Left lung (tissue), 10 donors: ENCODE data around the gene COMMD10. TPM values are rescaled to one million over a fixed set of nuclear protein-coding genes. Genes with fewer than 3 reads are reported as not detected.

Source experiments
- ATAC-seq: fragments of 200-7000 bp; cut with Tn5 transposase; one replicate; pipeline ENCODE4 v1.9.1; 2020; ENCODE audit warnings: moderate library complexity
- DNase-seq, 4 donors: peaks; one replicate each; pipeline ENCODE4 v3.0.0-alpha.2; 2013 to 2020
- H3K27ac ChIP-seq, 2 donors: fragments of 200-600 bp; sonication (generic) in 1 of 2; one replicate each; pipeline versions ENCODE4 v1.5.0 to v1.8.0; 2020 to 2021
- H3K27me3 ChIP-seq, 2 donors: fragments of 200-600 bp; sonication (generic) in 1 of 2; one replicate each; pipeline versions ENCODE4 v1.5.0 to v1.8.0; 2020 to 2021
- H3K36me3 ChIP-seq, 2 donors: fragments of 200-600 bp; sonication (generic) in 1 of 2; one replicate each; pipeline versions ENCODE4 v1.5.0 to v1.8.0; 2020 to 2021
- H3K4me1 ChIP-seq, 2 donors: fragments of 200-600 bp; one replicate each; pipeline ENCODE4 v1.8.0; 2021
- H3K4me3 ChIP-seq, 2 donors: fragments of 200-600 bp; sonication (generic) in 1 of 2; one replicate each; pipeline versions ENCODE4 v1.5.0 to v1.8.0; 2020 to 2021; ENCODE audit warnings: mild to moderate bottlenecking in 1 of 2
- H3K9me3 ChIP-seq, 2 donors: fragments of 200-600 bp; sonication (generic) in 1 of 2; one replicate each; pipeline versions ENCODE4 v1.5.0 to v1.8.0; 2020 to 2021
- intact Hi-C, 2 donors: fragments of 100-400 bp; cut with DNase I; formaldehyde crosslinking; loops; one replicate each; pipeline versions ENCODE4 v1.11.2 to v1.14.2; 2022
- polyA plus RNA-seq, 6 donors: library from polyadenylated mRNA; unstranded; fragments of 120-200 nt; gene quantifications; one replicate each; pipeline ENCODE4 v1.2.1, GENCODE V29; 2013; ENCODE audit not compliant: insufficient read length in 6 of 6
- total RNA-seq, 2 donors: library from RNA; stranded (reverse); fragmentation: NEBNext Ultra II Directional; extraction: Animal tissue kit (Norgen Biotek cat#: 25700); gene quantifications; one replicate each; pipeline ENCODE4 v1.2.1, GENCODE V29; 2021
- TF ChIP-seq, protein P1 (sequence below), 2 donors: fragments of 200-600 bp; sonication (generic) in 1 of 2; IDR thresholded peaks; one replicate each; pipeline versions ENCODE4 v1.5.0 to v1.8.0; 2021; ENCODE audit warnings: antibody characterized with exemption in 2 of 2
- donor health status: DM: no; HTN: yes; CAD: no.
- donor health status: DM: no; HTN: no; CAD: no.

The COMMD10 gene
- total and polyA plus RNA-seq, 8 donors = 30.8 to 53.5 (median 44.0) TPM

DNA sequence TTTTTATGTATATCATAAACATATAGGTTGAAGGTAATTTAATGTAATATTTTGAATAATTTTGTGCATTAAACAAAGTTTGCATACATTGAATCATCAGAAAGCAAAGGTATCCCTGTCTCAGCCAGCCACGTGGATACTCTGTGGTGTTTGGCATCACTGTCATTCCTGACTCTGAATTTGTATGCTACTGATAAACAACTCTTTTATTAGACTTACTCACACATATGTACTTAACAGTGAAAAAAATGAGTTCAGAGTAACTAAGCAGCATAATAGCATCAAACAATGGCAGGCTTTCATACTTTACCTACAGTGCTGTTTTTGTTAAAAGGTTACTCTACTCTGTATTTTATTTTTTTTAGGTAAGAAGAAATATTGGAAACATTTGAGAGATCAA, 171.9 kb downstream of the COMMD10 start:
- peaks cover 0 to 4% of the 10 kb centered on the region in 2 donors for H3K9me3 ChIP-seq
- peaks cover 0 to 4% of the 10 kb centered on the region in 2 donors for H3K36me3 ChIP-seq
- TF ChIP-seq, protein P1, sequence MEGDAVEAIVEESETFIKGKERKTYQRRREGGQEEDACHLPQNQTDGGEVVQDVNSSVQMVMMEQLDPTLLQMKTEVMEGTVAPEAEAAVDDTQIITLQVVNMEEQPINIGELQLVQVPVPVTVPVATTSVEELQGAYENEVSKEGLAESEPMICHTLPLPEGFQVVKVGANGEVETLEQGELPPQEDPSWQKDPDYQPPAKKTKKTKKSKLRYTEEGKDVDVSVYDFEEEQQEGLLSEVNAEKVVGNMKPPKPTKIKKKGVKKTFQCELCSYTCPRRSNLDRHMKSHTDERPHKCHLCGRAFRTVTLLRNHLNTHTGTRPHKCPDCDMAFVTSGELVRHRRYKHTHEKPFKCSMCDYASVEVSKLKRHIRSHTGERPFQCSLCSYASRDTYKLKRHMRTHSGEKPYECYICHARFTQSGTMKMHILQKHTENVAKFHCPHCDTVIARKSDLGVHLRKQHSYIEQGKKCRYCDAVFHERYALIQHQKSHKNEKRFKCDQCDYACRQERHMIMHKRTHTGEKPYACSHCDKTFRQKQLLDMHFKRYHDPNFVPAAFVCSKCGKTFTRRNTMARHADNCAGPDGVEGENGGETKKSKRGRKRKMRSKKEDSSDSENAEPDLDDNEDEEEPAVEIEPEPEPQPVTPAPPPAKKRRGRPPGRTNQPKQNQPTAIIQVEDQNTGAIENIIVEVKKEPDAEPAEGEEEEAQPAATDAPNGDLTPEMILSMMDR (IDR thresholded peaks at IDR 0.05) = no peak
- ATAC-seq (no peak), DNase-seq (no peak)
- H3K27me3 ChIP-seq = no peaks in the 10 kb centered on the region
- intact Hi-C loops = no loop called here
- no peak overlapping the region for H3K27ac ChIP-seq
- H3K4me1 ChIP-seq = no peaks in the 10 kb centered on the region
- no peak overlapping the region for H3K4me3 ChIP-seq

DNA sequence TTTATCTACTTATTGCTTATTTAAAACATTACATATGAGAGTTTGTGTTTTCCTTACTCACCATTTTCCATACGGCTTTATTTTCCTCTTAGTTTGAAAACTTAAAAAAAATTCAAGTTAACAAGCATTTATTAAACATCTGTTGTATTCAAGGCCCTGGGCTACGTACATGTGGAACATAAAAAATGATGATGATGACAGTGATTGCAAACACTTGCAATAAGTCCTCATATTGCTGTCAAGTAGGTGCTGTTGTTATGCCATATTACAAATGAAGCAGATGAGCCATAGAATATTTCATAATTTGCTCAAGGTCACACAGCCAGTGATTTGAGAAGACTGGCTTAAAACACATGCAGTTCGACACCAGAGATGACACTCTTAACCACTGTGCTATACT, 180.6 kb downstream of the COMMD10 start:
- TF ChIP-seq, protein P1 (IDR thresholded peaks at IDR 0.05) = no peak
- Histone ChIP-seq H3K9me3 (peaks cover 0 to 2% of the 10 kb centered on the region in 2 donors), H3K27ac (no peak overlapping the region), H3K4me1 (no peaks in the 10 kb centered on the region), H3K27me3 (no peaks in the 10 kb centered on the region), H3K36me3 (peaks cover 0 to 4% of the 10 kb centered on the region in 2 donors), H3K4me3 (no peak overlapping the region)
- DNase-seq (no peak), ATAC-seq (no peak)
- intact Hi-C loops = no loop called here

DNA sequence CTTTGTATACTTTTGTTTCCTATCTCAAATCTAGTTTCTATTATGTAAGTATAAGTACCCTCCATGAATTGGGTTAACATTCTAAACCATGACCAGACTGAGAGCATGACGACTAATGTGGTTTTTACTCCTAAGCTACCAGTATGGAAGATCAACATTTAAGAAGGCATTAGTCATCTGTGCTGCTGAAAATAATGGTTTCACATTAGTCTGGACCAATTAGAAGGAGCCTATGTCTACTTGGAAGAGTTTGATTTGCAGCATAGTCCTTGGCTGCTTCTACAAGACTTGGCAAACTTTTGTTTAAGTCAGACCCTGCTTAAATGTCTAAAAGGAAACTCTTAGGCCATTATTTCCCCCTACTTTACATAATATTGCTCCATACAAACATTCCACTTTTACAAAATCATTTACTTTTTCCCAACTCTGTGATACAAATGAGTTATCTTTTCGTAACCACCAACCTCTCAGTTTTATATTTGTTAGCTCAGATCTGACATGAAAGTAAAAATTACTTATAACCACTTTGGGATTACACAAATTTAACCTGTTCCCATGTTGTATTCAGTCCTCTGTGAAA, 186.7 kb downstream of the COMMD10 start:
- Histone ChIP-seq H3K9me3 (peaks cover 0 to 19% of the 10 kb centered on the region in 2 donors), H3K4me1 (no peaks in the 10 kb centered on the region), H3K27me3 (no peaks in the 10 kb centered on the region), H3K36me3 (peaks cover 0 to 4% of the 10 kb centered on the region in 2 donors), H3K27ac (peak overlapping the region in 1 of 2 donors; percentile 55), H3K4me3 (no peak overlapping the region)
- no peak for DNase-seq
- TF ChIP-seq, protein P1 (IDR thresholded peaks at IDR 0.05) = no peak
- no peak for ATAC-seq
- intact Hi-C loops = no loop called here

DNA sequence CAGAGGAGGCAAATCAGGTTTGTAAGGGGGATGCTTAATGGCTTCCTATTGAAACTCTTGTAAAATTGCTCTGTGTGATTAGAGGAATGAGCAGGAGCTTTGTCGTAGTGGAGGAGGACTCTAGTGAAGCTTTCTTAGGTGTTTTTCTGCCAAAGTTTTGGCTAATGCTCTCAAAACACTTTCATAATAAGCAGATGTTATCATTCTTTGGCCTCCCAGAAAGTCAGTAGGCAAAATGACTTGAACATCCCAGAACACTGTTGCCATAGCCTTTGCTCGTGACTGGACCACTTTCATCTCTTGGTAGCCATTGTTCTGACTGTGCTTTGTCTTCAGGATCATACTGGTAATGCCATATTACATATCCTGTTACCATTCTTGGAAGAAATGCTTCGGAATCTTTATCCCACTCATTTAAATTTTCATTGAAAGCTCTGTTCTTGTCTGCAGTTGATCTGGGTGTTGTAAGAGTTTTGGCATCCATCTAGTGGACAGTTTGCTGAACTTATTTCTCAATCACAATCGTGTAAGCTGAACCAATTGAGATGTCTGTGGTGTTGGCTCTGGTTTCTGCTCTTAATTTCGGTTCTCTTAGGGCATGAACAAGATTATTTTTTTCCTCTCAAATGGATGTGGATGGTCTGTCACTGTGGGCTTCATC, 187.6 kb downstream of the COMMD10 start:
- intact Hi-C loops = no loop called here
- Histone ChIP-seq H3K27me3 (no peaks in the 10 kb centered on the region), H3K4me3 (no peak overlapping the region), H3K36me3 (no peaks in the 10 kb centered on the region), H3K27ac (no peak overlapping the region), H3K9me3 (peaks cover 0 to 26% of the 10 kb centered on the region in 2 donors), H3K4me1 (no peaks in the 10 kb centered on the region)
- ATAC-seq (peak; percentile 61), DNase-seq (peak in 2 of 4 donors; percentile 20 to 25)
- TF ChIP-seq, protein P1 (IDR thresholded peaks at IDR 0.05) = no peak

DNA sequence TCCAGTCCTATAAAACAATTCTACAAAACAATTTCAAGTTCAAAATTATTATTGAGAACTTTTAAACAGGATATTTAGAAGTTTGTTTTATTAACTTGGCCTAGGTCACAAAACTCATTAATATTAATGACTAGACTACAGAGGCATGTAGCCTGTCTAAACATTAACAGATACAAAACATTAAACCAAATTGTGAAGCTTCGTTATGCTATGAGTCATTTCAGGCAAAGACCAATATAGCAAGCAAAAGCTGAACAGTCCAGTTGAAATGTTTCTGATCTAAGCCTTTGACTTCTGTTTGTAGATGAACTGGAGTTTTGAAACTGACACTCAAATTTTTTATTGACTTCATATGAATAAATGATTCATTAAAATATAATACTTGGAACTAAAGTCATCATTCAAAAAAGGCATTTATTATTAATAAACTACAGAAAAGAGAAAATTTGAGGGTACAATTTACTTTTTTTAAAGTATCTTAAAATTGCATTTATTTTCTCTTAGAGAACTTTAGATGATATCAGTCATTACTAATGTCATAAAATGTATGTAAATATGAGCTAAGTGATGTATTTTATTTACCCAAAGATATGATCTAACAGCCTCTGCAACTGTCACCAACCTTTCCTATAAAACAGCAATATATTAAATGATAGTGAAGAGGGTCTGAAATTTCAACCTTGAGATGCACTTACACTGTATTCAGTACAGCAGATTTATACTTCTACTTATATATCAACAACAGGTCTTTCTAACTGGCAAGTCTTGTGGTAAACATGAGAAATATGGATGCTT, 188.8 kb downstream of the COMMD10 start:
- ATAC-seq (peak; percentile 63), DNase-seq (no peak)
- Histone ChIP-seq H3K9me3 (peaks cover 0 to 33% of the 10 kb centered on the region in 2 donors), H3K36me3 (no peaks in the 10 kb centered on the region), H3K27ac (no peak overlapping the region), H3K4me3 (no peak overlapping the region), H3K4me1 (no peaks in the 10 kb centered on the region), H3K27me3 (no peaks in the 10 kb centered on the region)
- intact Hi-C loops = no loop called here
- TF ChIP-seq, protein P1 (IDR thresholded peaks at IDR 0.05) = no peak
